CD4-positive, CD25-positive, alpha-beta regulatory T cell (primary cell): ENCODE data around the gene DDC. TPM values are rescaled to one million over a fixed set of nuclear protein-coding genes. Genes with fewer than 3 reads are reported as not detected.

Source experiments
- ATAC-seq, 2 donors: fragments of 150-1000 bp; cut with Tn5 transposase; one replicate each; pipeline ENCODE4 v1.10.0; 2021; ENCODE audit warnings: low read depth in 2 of 2, moderate number of reproducible peaks in 2 of 2, moderate library complexity in 1 of 2
- DNase-seq, 3 donors: peaks; one replicate each; pipeline versions ENCODE4 v3.0.0 to v3.0.0-alpha.2; 2012 to 2022; ENCODE audit warnings: mixed read lengths in 1 of 3
- H3K27ac ChIP-seq: one replicate; pipeline ENCODE4 v1.7.0; 2013; ENCODE audit warnings: mild to moderate bottlenecking, low read length; ENCODE audit not compliant: insufficient read depth, poor library complexity, severe bottlenecking
- H3K27me3 ChIP-seq: one replicate; pipeline ENCODE4 v1.7.0; 2013; ENCODE audit warnings: low read length; ENCODE audit not compliant: control insufficient read depth, insufficient read depth
- H3K36me3 ChIP-seq: one replicate; pipeline ENCODE4 v1.7.0; 2013; ENCODE audit warnings: mild to moderate bottlenecking, low read length, moderate library complexity; ENCODE audit not compliant: control insufficient read depth, insufficient read depth
- H3K4me1 ChIP-seq: 2 replicates; pipeline ENCODE4 v1.7.0; 2013; ENCODE audit warnings: mild to moderate bottlenecking, low read length; ENCODE audit not compliant: insufficient read depth, control insufficient read depth, poor library complexity, severe bottlenecking
- H3K4me3 ChIP-seq: one replicate; pipeline ENCODE4 v1.7.0; 2013; ENCODE audit warnings: low read depth, mild to moderate bottlenecking, low read length, moderate library complexity
- H3K9me3 ChIP-seq, 2 experiments: 1 replicate in 1 of 2; 2 replicates in 1 of 2; pipeline ENCODE4 v1.7.0; 2013; ENCODE audit warnings: low read length in 2 of 2, mild to moderate bottlenecking in 1 of 2, moderate library complexity in 1 of 2; ENCODE audit not compliant: control insufficient read depth in 2 of 2
- H3K27ac Mint-ChIP-seq, 3 donors: one replicate each; pipeline ENCODE4 v1.8.0; 2020 to 2022; ENCODE audit warnings: mild to moderate bottlenecking in 3 of 3, mixed read lengths in 3 of 3, moderate library complexity in 2 of 3
- H3K27me3 Mint-ChIP-seq: one replicate; pipeline ENCODE4 v1.8.0; 2022; ENCODE audit warnings: mild to moderate bottlenecking, mixed read lengths
- H3K36me3 Mint-ChIP-seq: one replicate; pipeline ENCODE4 v1.8.0; 2020; ENCODE audit warnings: mixed read lengths
- H3K4me1 Mint-ChIP-seq, 4 donors: one replicate each; pipeline ENCODE4 v1.8.0; 2020 to 2022; ENCODE audit warnings: mixed read lengths in 4 of 4, mild to moderate bottlenecking in 1 of 4
- H3K4me3 Mint-ChIP-seq, 4 donors: one replicate each; pipeline ENCODE4 v1.8.0; 2020 to 2022; ENCODE audit warnings: mild to moderate bottlenecking in 4 of 4, mixed read lengths in 4 of 4, moderate library complexity in 3 of 4
- H3K9me3 Mint-ChIP-seq, 7 donors: one replicate each; pipeline ENCODE4 v1.8.0; 2020 to 2022; ENCODE audit warnings: mixed read lengths in 7 of 7, mild to moderate bottlenecking in 3 of 7, moderate library complexity in 2 of 7
- polyA plus RNA-seq, 4 donors: library from polyadenylated mRNA; unstranded; fragments of 300-500 nt; fragmentation: Illumina TruSeq; gene quantifications; one replicate each; pipeline ENCODE4 v1.2.3, GENCODE V29; 2021
- total RNA-seq: library from RNA; stranded (reverse); gene quantifications from one replicate; pipeline ENCODE4 v1.2.3, GENCODE V29; 2022

The DDC gene
- total and polyA plus RNA-seq, 5 donors from 2014 or later: not detected

DNA sequence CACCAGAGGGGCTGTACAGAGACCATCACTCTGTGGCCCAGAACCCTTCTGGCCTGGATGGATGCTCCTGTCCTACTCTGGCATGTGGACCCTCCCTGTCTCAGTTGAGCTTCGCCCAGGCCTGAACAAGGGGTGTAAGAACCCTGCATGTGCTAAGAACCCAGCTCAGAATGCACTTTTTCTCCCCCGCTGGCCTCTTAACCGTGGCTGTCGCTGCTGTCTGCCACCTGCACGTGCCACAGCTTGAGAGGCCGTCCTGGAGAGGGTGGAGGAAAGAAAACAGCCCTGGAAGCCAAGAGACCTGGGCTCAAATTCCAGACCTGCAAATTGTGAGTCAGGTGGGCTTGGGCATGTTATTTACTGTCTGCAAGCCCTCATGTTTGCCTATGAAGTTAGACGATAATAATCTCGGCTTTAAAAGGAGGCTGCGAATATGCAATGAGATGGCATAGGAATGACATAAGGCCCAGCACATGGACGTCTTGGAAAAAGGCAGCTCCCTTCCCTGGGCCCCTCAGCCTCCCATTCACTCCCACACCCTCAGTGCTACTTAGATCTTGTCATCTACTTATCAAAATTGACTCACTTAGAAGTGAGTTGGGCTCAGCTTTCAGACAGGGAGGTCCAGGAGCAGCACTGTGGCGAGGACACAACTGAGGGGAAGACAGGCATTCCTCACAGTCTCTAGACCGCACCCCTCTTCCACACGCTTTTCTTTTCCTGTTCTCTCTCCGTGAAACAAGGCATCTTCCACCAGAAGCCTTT is 146.5 kb downstream of the DDC start:
- ATAC-seq (no peak), DNase-seq (no peak)
- Mint-ChIP-seq H3K27me3 (no peaks in the 10 kb centered on the region), H3K4me3 (no peak overlapping the region), H3K4me1 (peaks cover 0 to 13% (median 3%) of the 10 kb centered on the region in 4 donors), H3K9me3 (no peaks in the 10 kb centered on the region), H3K36me3 (no peaks in the 10 kb centered on the region), H3K27ac (peak overlapping the region in 2 of 3 donors; percentile 36 to 67)
- H3K4me3 ChIP-seq: no peak overlapping the region
- H3K27me3 ChIP-seq: no peaks in the 10 kb centered on the region
- H3K4me1 ChIP-seq: no peaks in the 10 kb centered on the region
- H3K27ac ChIP-seq: no peak overlapping the region
- H3K9me3 ChIP-seq: no peaks in the 10 kb centered on the region
- no peaks in the 10 kb centered on the region for H3K36me3 ChIP-seq

DNA sequence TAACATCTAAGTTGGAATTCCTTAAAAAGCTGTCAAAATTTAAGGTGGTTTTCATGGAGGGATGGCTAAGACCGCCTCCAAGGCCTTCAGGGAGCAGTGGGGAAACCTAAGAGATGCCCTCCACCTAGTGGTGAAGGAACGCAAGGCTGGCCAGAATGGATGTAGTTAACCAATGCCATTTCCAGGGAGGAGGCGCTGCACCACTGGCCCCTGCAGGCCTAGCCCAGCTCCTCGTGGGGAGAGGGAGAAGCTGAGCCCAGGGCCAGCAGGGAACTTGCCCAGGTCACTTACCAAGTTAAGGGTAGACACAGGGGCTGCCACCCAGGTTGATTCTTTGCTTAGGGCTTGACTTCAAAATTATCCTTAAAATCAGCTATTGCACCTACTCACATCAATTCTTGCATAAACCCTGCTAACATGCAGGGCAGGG is 147.1 kb downstream of the DDC start:
- no peaks in the 10 kb centered on the region for H3K27me3 Mint-ChIP-seq
- no peaks in the 10 kb centered on the region for H3K9me3 Mint-ChIP-seq
- DNase-seq: peak; percentile 47 to 81 (median 62)

DNA sequence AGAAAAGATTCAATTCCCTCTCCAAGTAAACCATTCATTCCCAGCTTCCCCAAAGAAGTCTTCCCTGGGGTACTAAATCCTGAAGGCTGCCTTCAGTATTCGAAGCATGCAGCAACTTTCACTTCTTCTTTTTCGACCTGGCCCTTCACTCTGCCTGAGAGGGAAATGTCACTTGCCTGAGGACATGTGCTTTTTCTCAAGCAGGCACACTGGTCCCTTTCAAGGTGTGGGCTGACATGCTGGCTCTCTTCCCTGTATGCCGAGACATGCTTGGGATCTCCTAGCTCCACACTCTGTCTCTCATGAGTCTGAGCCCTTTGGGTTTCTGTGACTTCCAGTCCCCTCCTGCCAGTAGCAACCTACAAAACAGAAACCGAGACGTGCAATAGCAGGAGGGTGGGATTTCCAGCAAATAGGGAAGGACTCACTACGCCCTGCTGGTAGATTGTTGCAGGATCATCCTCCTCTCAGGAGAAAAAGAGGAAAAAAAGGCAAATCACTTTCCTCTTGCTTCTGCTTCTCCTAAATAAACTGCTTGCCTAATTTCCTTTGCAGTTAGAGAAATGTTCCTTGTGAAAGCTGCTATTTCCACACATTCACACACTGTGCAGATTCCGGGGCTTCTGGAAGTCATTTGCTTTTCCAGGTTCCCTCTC is 148.6 kb downstream of the DDC start:
- Mint-ChIP-seq H3K27ac (peak overlapping the region in 2 of 3 donors; percentile 26 to 62), H3K27me3 (no peaks in the 10 kb centered on the region), H3K36me3 (no peaks in the 10 kb centered on the region), H3K4me1 (peaks cover 0 to 16% (median 4%) of the 10 kb centered on the region in 4 donors), H3K9me3 (no peaks in the 10 kb centered on the region), H3K4me3 (peak overlapping the region in 2 of 4 donors; percentile 57 to 61)
- DNase-seq: no peak
- no peak overlapping the region for H3K27ac ChIP-seq
- H3K9me3 ChIP-seq: no peaks in the 10 kb centered on the region
- no peaks in the 10 kb centered on the region for H3K27me3 ChIP-seq
- no peaks in the 10 kb centered on the region for H3K36me3 ChIP-seq
- no peak overlapping the region for H3K4me3 ChIP-seq
- no peaks in the 10 kb centered on the region for H3K4me1 ChIP-seq
- ATAC-seq: no peak

More for the DNA sequence above, 147.1 kb downstream of the DDC start:
- no peaks in the 10 kb centered on the region for H3K4me1 ChIP-seq
- no peak overlapping the region for H3K27ac ChIP-seq
- no peaks in the 10 kb centered on the region for H3K9me3 ChIP-seq
- H3K36me3 ChIP-seq: no peaks in the 10 kb centered on the region
- H3K27ac Mint-ChIP-seq: no peak overlapping the region
- no peaks in the 10 kb centered on the region for H3K27me3 ChIP-seq
- H3K36me3 Mint-ChIP-seq: no peaks in the 10 kb centered on the region
- no peak overlapping the region for H3K4me3 Mint-ChIP-seq
- H3K4me3 ChIP-seq: no peak overlapping the region
- peaks cover 0 to 13% (median 3%) of the 10 kb centered on the region in 4 donors for H3K4me1 Mint-ChIP-seq
- ATAC-seq: peak; percentile 77 to 84

DNA sequence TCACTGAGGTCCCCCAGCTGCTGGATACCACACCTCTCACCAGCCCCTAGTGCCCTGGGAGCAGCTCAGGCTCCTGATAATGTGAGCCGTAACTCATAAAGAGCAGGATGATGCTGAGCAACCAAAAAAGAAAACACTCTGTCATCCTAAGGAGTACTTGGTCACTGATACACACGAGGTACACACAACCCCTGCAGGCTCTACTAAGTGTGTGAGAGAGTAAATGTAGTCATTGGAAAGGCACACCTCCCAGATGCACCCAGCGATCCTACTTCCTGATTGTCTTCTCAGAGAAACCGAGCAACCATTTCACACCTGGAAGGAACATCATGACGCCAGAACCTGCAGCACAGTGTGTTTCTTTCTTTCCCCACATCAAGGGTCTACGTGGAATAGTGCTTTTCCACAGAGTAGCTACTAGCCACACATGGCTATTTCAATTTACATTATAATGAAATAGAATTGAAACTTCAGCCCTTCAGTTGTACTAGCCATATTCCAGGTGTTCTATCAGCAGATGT is 149.3 kb downstream of the DDC start:
- peaks cover 0 to 22% (median 6%) of the 10 kb centered on the region in 4 donors for H3K4me1 Mint-ChIP-seq
- no peak for ATAC-seq

DNA sequence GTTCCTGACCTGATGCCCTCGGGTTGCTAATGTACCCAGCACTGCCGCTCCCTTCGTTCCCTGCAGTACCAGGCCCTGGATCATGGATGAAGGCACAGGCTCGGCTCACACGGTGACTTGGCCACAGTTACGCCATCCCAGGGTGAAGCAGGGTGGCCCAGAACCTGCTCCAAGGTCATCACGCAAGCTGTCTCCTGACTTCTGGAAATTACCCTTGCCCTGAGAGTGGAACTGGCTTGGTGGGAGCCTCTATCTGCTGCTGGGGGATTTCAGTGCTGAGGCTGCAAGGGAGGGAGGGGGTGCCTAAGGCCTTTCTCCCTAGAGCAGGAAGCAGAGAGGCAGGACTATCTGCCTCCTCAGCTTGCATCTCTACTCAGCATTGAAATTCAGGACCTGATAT is 151.6 kb downstream of the DDC start:
- H3K4me1 Mint-ChIP-seq: peaks cover 0 to 36% (median 11%) of the 10 kb centered on the region in 4 donors
- H3K9me3 Mint-ChIP-seq: no peaks in the 10 kb centered on the region
- no peaks in the 10 kb centered on the region for H3K4me1 ChIP-seq

More for the DNA sequence above, 149.3 kb downstream of the DDC start:
- Mint-ChIP-seq H3K9me3 (no peaks in the 10 kb centered on the region), H3K27ac (peak overlapping the region in 2 of 3 donors; percentile 49 to 62), H3K36me3 (no peaks in the 10 kb centered on the region), H3K4me3 (peak overlapping the region in 1 of 4 donors; percentile 21), H3K27me3 (no peaks in the 10 kb centered on the region)
- Histone ChIP-seq H3K4me3 (no peak overlapping the region), H3K27me3 (no peaks in the 10 kb centered on the region), H3K36me3 (no peaks in the 10 kb centered on the region), H3K27ac (no peak overlapping the region), H3K9me3 (no peaks in the 10 kb centered on the region), H3K4me1 (no peaks in the 10 kb centered on the region)
- DNase-seq: no peak

DNA sequence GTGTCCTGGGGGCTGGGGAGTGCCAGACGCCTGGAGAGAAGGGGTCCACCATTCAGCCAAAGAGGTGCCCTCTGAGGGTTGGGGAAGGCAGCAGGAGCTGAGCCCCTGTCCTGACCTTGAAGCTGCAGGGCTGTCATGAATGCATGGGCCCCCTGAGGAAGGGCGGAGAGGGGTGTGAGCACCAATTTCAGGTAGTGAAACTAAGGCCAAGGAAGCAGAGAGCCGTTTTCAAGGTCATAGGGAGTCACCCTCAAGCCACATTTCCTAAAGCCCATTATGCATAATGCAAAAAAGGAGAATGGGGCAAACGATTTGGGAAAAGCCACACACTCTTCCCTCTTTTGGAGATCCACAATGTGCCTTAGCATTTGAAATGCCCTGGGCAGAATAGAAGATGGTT is 152.2 kb downstream of the DDC start:
- ATAC-seq (no peak), DNase-seq (no peak)
- H3K4me3 Mint-ChIP-seq: no peak overlapping the region
- no peaks in the 10 kb centered on the region for H3K36me3 ChIP-seq
- H3K9me3 ChIP-seq: no peaks in the 10 kb centered on the region
- H3K27ac ChIP-seq: no peak overlapping the region
- no peaks in the 10 kb centered on the region for H3K4me1 ChIP-seq
- peak overlapping the region in 2 of 3 donors; percentile 84 for H3K27ac Mint-ChIP-seq
- H3K36me3 Mint-ChIP-seq: peaks cover 6% of the 10 kb centered on the region
- H3K27me3 ChIP-seq: no peaks in the 10 kb centered on the region
- H3K9me3 Mint-ChIP-seq: peaks cover 0 to 3% (median 0%) of the 10 kb centered on the region in 7 donors
- peaks cover 0 to 42% (median 14%) of the 10 kb centered on the region in 4 donors for H3K4me1 Mint-ChIP-seq
- no peaks in the 10 kb centered on the region for H3K27me3 Mint-ChIP-seq
- H3K4me3 ChIP-seq: no peak overlapping the region

More for the DNA sequence above, 151.6 kb downstream of the DDC start:
- Histone ChIP-seq H3K27ac (no peak overlapping the region), H3K4me3 (no peak overlapping the region), H3K9me3 (no peaks in the 10 kb centered on the region), H3K36me3 (no peaks in the 10 kb centered on the region), H3K27me3 (no peaks in the 10 kb centered on the region)
- no peak overlapping the region for H3K27ac Mint-ChIP-seq
- DNase-seq: no peak
- ATAC-seq: no peak
- peaks cover under 1% of the 10 kb centered on the region for H3K36me3 Mint-ChIP-seq
- no peak overlapping the region for H3K4me3 Mint-ChIP-seq
- no peaks in the 10 kb centered on the region for H3K27me3 Mint-ChIP-seq

DNA sequence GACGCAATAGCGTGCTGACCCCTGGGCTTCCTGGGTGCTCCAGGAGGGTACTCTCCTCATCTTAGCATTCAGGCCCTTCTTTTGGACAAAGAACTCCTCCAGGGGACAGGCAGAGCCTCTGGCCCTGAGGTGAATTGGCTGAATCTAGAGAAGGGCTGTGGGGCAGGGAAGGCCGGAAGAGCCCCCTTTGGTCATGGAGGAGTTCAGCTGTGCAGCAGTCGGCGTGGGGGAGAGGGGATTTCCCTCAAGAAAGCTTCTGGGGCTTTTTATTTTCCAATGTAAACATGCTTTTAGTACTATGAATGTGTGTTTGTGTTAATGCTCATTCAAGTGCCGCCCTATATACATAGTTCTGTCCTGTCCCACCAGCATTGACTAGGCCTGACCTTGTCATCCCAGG is 153.9 kb downstream of the DDC start:
- Histone ChIP-seq H3K4me1 (no peaks in the 10 kb centered on the region), H3K27ac (no peak overlapping the region), H3K36me3 (no peaks in the 10 kb centered on the region), H3K4me3 (no peak overlapping the region), H3K27me3 (no peaks in the 10 kb centered on the region), H3K9me3 (no peaks in the 10 kb centered on the region)
- Mint-ChIP-seq H3K27ac (peak overlapping the region in 2 of 3 donors; percentile 38 to 84), H3K36me3 (peaks cover 12% of the 10 kb centered on the region), H3K9me3 (peaks cover 0 to 3% (median 0%) of the 10 kb centered on the region in 7 donors), H3K4me1 (peaks cover 6 to 53% (median 21%) of the 10 kb centered on the region in 4 donors), H3K27me3 (no peaks in the 10 kb centered on the region), H3K4me3 (peak overlapping the region in 1 of 4 donors; percentile 28)
- ATAC-seq (no peak), DNase-seq (no peak)
